Neural cell (in vitro differentiated cells): ENCODE results near the gene HDAC9. TPM values are rescaled to one million over a fixed set of nuclear protein-coding genes. Genes with fewer than 3 reads are reported as not detected.

Source experiments
- H2AFZ ChIP-seq: fragments of 200-600, 300-800 bp; sonication (generic), shearing (Covaris generic); 2 replicates; pipeline ENCODE4 v1.6.0; 2014; ENCODE audit warnings: low read depth, mild to moderate bottlenecking, antibody characterized with exemption, low read length, moderate library complexity
- H3F3A ChIP-seq: fragments of 200-600 bp; shearing (Covaris generic); 2 replicates; pipeline ENCODE4 v1.6.1; 2016; ENCODE audit warnings: mild to moderate bottlenecking, moderate library complexity, mixed read lengths, antibody characterized with exemption, low read length; ENCODE audit not compliant: insufficient read depth, poor library complexity, severe bottlenecking
- H3K27ac ChIP-seq: fragments of 200-600, 300-800 bp; sonication (generic), shearing (Covaris generic); 2 replicates; pipeline ENCODE4 v1.5.1; 2014; ENCODE audit warnings: mild to moderate bottlenecking, low read length, moderate library complexity
- H3K27me3 ChIP-seq: fragments of 300-800, 200-600 bp; sonication (generic), shearing (Covaris generic); 2 replicates; pipeline ENCODE4 v1.6.0; 2014; ENCODE audit warnings: mild to moderate bottlenecking, low read depth, low read length, moderate library complexity; ENCODE audit not compliant: insufficient read depth
- H3K36me3 ChIP-seq: fragments of 300-800, 200-600 bp; sonication (generic), shearing (Covaris generic); 2 replicates; pipeline ENCODE4 v1.5.1; 2014; ENCODE audit warnings: mild to moderate bottlenecking, antibody characterized with exemption, low read length, moderate library complexity; ENCODE audit not compliant: insufficient read depth
- H3K4me2 ChIP-seq: fragments of 300-800, 200-600 bp; sonication (generic), shearing (Covaris generic); 2 replicates; pipeline ENCODE4 v1.6.0; 2014; ENCODE audit warnings: mild to moderate bottlenecking, low read length
- H3K4me3 ChIP-seq: fragments of 300-800, 200-600 bp; sonication (generic), shearing (Covaris generic); 2 replicates; pipeline ENCODE4 v1.5.1; 2014; ENCODE audit warnings: mild to moderate bottlenecking, low read length, moderate library complexity
- H3K79me2 ChIP-seq: fragments of 200-600 bp; shearing (Covaris generic); replicated peaks from 2 replicates; pipeline ENCODE4 v1.6.0; 2014; ENCODE audit warnings: mild to moderate bottlenecking, low read length, moderate library complexity; ENCODE audit not compliant: insufficient read depth
- H3K9ac ChIP-seq: fragments of 300-800, 200-600 bp; sonication (generic), shearing (Covaris generic); 2 replicates; pipeline ENCODE4 v1.6.1; 2016; ENCODE audit warnings: mild to moderate bottlenecking, low read length, mixed read lengths
- H3K9me2 ChIP-seq: fragments of 200-600 bp; shearing (Covaris generic); 2 replicates; pipeline ENCODE4 v1.6.1; 2016; ENCODE audit warnings: mild to moderate bottlenecking, low read length, mixed read lengths; ENCODE audit not compliant: insufficient read depth
- H3K9me3 ChIP-seq: fragments of 200-600, 300-800 bp; sonication (generic), shearing (Covaris generic); 2 replicates; pipeline ENCODE4 v1.6.1; 2016; ENCODE audit warnings: mild to moderate bottlenecking, mixed run types, low read length, moderate library complexity, mixed read lengths
- H4K20me1 ChIP-seq: fragments of 200-600 bp; shearing (Covaris generic); 2 replicates; pipeline ENCODE4 v1.6.1; 2016; ENCODE audit warnings: mild to moderate bottlenecking, mixed run types; ENCODE audit not compliant: insufficient read depth
- EP300 ChIP-seq: fragments of 450-650 bp; conservative IDR thresholded peaks from 2 replicates; pipeline ENCODE4 v1.6.1; 2014; ENCODE audit warnings: antibody characterized with exemption, mild to moderate bottlenecking, moderate library complexity; ENCODE audit not compliant: poor library complexity, severe bottlenecking
- EZH2 ChIP-seq: fragments of 200-600, 300-800 bp; shearing (Covaris generic), sonication (generic); IDR thresholded peaks from 2 replicates; pipeline ENCODE4 v1.6.1; 2014; ENCODE audit warnings: antibody characterized with exemption, low read length, borderline replicate concordance, mild to moderate bottlenecking; ENCODE audit not compliant: insufficient read depth, poor library complexity, severe bottlenecking
- MXI1 ChIP-seq: fragments of 450-650 bp; conservative IDR thresholded peaks from 2 replicates; pipeline ENCODE4 v1.6.1; 2014; ENCODE audit warnings: antibody characterized with exemption, mild to moderate bottlenecking; ENCODE audit not compliant: poor library complexity, severe bottlenecking
- POLR2AphosphoS5 ChIP-seq: IDR thresholded peaks from 2 replicates; pipeline ENCODE4 v1.6.1; 2012
- RAD21 ChIP-seq: fragments of 450-650 bp; conservative IDR thresholded peaks from 2 replicates; pipeline ENCODE4 v1.6.1; 2014; ENCODE audit warnings: antibody characterized with exemption, mild to moderate bottlenecking, moderate library complexity
- SMC3 ChIP-seq: fragments of 450-650 bp; conservative IDR thresholded peaks from 2 replicates; pipeline ENCODE4 v1.6.1; 2014; ENCODE audit warnings: antibody characterized with exemption, mild to moderate bottlenecking, moderate library complexity; ENCODE audit not compliant: poor library complexity
- TAF1 ChIP-seq: IDR thresholded peaks from 2 replicates; pipeline ENCODE4 v1.6.1; 2012; ENCODE audit warnings: low read depth
- polyA plus RNA-seq: library from polyadenylated mRNA; depleted of rRNA; stranded (reverse); fragments of >200 nt; gene quantifications from 2 replicates; pipeline ENCODE4 v1.2.3, GENCODE V29; 2014
- TF ChIP-seq, protein P1 (sequence below): IDR thresholded peaks from 2 replicates; pipeline ENCODE4 v1.6.1; 2012; ENCODE audit warnings: borderline replicate concordance
- TF ChIP-seq, protein P2 (sequence below): fragments of 450-650 bp; IDR thresholded peaks from 2 replicates; pipeline ENCODE4 v1.5.1; 2014; ENCODE audit warnings: antibody characterized with exemption, mild to moderate bottlenecking, moderate library complexity; ENCODE audit not compliant: poor library complexity, severe bottlenecking

The HDAC9 gene
- polyA plus RNA-seq, 1 donor from 2014 or later: 15.9 TPM

DNA sequence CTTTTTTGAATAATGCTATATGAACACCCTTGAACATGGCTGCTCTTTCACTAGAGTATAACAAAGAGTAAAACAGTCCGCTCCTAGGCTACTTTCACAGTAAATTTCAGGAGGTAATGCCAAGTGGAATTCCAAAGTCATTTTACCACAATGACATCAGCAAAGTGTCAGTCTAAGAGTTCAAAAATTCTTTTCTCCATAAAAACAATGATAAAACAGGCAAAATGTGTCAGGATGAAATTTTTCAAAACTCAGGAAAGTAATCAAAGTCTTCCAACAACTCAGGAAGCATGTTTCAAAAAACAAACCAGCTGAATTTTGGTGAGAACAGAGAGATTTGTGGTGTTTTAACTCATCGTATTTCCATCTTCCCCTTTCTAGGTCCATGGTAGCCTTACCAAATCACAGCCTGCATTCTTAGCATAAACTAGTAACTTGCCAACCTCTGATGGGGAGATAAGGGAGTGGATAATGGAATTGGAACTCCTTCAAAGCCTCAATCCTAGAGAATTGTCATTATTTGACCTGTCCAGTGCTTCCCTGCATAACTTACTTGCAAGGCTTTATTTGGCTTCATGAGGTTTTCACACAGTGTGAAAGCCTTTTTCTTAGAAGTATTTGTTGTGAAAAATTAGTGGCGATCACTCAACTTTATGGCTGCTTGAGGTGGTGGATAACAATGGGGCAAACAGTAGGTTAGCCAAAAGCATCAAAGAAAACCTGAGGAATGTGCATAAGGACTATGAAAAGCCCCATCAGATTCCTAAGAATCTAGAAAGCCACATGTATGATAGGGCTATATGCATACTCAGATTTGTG lies 302.7 kb downstream of the HDAC9 start:
- Histone ChIP-seq H2AFZ (no peak overlapping the region), H4K20me1 (no peaks in the 10 kb centered on the region), H3K36me3 (no peaks in the 10 kb centered on the region), H3K9me3 (no peaks in the 10 kb centered on the region), H3K4me2 (no peak overlapping the region), H3F3A (no peaks in the 10 kb centered on the region), H3K27me3 (no peaks in the 10 kb centered on the region), H3K27ac (no peak overlapping the region), H3K79me2 (no peaks in the 10 kb centered on the region), H3K9ac (no peak overlapping the region), H3K9me2 (no peaks in the 10 kb centered on the region), H3K4me3 (no peak overlapping the region)
- TF ChIP-seq, protein P1, sequence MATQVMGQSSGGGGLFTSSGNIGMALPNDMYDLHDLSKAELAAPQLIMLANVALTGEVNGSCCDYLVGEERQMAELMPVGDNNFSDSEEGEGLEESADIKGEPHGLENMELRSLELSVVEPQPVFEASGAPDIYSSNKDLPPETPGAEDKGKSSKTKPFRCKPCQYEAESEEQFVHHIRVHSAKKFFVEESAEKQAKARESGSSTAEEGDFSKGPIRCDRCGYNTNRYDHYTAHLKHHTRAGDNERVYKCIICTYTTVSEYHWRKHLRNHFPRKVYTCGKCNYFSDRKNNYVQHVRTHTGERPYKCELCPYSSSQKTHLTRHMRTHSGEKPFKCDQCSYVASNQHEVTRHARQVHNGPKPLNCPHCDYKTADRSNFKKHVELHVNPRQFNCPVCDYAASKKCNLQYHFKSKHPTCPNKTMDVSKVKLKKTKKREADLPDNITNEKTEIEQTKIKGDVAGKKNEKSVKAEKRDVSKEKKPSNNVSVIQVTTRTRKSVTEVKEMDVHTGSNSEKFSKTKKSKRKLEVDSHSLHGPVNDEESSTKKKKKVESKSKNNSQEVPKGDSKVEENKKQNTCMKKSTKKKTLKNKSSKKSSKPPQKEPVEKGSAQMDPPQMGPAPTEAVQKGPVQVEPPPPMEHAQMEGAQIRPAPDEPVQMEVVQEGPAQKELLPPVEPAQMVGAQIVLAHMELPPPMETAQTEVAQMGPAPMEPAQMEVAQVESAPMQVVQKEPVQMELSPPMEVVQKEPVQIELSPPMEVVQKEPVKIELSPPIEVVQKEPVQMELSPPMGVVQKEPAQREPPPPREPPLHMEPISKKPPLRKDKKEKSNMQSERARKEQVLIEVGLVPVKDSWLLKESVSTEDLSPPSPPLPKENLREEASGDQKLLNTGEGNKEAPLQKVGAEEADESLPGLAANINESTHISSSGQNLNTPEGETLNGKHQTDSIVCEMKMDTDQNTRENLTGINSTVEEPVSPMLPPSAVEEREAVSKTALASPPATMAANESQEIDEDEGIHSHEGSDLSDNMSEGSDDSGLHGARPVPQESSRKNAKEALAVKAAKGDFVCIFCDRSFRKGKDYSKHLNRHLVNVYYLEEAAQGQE: no peak
- no peak for TF ChIP-seq EZH2
- no peak for TF ChIP-seq SMC3
- no peak for TF ChIP-seq MXI1
- TF ChIP-seq, protein P2, sequence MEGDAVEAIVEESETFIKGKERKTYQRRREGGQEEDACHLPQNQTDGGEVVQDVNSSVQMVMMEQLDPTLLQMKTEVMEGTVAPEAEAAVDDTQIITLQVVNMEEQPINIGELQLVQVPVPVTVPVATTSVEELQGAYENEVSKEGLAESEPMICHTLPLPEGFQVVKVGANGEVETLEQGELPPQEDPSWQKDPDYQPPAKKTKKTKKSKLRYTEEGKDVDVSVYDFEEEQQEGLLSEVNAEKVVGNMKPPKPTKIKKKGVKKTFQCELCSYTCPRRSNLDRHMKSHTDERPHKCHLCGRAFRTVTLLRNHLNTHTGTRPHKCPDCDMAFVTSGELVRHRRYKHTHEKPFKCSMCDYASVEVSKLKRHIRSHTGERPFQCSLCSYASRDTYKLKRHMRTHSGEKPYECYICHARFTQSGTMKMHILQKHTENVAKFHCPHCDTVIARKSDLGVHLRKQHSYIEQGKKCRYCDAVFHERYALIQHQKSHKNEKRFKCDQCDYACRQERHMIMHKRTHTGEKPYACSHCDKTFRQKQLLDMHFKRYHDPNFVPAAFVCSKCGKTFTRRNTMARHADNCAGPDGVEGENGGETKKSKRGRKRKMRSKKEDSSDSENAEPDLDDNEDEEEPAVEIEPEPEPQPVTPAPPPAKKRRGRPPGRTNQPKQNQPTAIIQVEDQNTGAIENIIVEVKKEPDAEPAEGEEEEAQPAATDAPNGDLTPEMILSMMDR: no peak
- no peak for TF ChIP-seq RAD21
- TF ChIP-seq TAF1: no peak
- no peak for TF ChIP-seq POLR2AphosphoS5
- no peak for TF ChIP-seq EP300

DNA sequence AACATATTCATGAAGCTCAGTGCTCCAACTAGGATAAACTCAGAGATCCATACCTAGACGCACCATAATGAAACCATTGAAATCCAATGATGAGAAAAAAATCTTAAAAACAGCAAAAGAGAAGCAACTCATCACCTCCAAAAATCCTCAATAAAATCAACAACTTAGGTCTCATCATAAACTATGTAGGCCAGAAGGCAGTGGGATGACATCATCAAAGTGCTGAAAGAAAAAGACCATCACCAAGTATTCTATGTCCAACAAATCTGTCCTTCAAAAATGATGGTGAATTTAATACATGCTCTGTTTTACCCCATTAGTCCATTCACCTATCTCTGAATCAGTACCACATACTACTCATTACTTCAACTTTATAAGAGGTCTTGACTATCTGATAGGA lies 304.4 kb downstream of the HDAC9 start:
- no peaks in the 10 kb centered on the region for H3K36me3 ChIP-seq
- TF ChIP-seq TAF1 (no peak), EP300 (no peak), SMC3 (no peak), RAD21 (no peak), EZH2 (no peak), MXI1 (no peak), POLR2AphosphoS5 (no peak)
- TF ChIP-seq, protein P1: no peak
- no peaks in the 10 kb centered on the region for H3K9me2 ChIP-seq

More for the DNA sequence above, 304.4 kb downstream of the HDAC9 start:
- no peak overlapping the region for H3K4me2 ChIP-seq
- H3F3A ChIP-seq: no peaks in the 10 kb centered on the region
- no peak overlapping the region for H2AFZ ChIP-seq
- H3K27ac ChIP-seq: no peak overlapping the region
- no peaks in the 10 kb centered on the region for H3K9me3 ChIP-seq
- H3K4me3 ChIP-seq: no peak overlapping the region
- no peaks in the 10 kb centered on the region for H3K79me2 ChIP-seq
- H4K20me1 ChIP-seq: no peaks in the 10 kb centered on the region
- H3K27me3 ChIP-seq: no peaks in the 10 kb centered on the region
- H3K9ac ChIP-seq: no peak overlapping the region
